Retina (tissue), 1 donor: ENCODE results near the gene BCL2.
"Not testable (repeated sequence)": the region's sequence is repeated elsewhere in the genome, so short reads cannot be mapped to it uniquely, and the experiment has no call there.

Experiments
- DNase-seq: peaks from one replicate; pipeline ENCODE4 v3.0.0-alpha.2; 2016

The BCL2 gene

GRCh38 chr18:63319383-63320122 is at the start of gene BCL2:
Gene BCL2 (minus strand): TSS chr18:63319769.
- DNase-seq: peak; percentile 80

GRCh38 chr18:63368611-63369010 is 49.0 kb upstream of the BCL2 start:
- no peak for DNase-seq

- peak; percentile 97 for DNase-seq
Measured at GRCh38 chr18:63367053-63367953, 47.7 kb upstream of the BCL2 start, which contains the start of gene KDSR. Gene KDSR (minus strand): TSS chr18:63367206. CDS start chr18:63367118, 88 bp downstream.

DNA sequence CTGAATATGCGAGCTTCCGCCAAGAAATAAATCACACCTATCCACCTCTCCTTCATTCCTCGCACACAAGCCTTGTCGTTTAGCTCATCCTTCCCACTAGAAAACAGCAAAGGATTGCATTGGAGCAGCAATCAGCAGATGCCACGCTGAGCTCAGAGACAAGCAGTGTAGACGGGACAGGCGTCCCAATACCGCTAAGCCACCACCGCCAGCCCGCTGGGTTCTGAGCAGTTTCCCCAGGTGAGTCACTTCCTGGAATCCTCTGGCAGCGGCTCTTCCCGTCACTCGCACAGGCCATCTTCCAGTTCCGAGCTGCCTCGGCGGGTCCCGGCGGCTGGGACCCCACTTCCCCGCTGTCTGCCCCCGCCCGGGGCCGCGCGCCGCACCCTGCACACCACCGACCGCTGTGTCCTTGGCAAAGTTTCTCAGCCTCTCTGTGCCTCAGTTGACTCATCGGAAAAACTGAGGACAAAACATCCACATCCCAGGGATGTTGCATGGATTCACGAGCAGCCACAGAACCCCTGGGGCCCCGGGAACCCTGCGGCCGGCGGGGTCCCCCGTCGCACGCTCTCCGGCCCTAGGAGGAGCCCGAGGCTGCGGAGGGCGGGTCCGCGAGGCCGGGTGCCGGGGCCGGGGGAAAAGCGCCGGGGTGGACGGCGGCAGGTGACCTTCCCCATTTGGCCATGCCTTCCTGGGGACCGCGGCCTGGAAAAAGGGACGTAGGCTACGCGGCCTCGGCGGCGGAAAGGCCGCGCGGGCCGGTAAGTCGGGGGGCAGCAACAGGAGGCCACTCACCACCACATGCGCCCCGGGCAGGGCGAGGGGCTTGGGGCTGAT is 46.9 kb upstream of the BCL2 start:
- DNase-seq: peak; percentile 73

- DNase-seq: no peak
Measured at GRCh38 chr18:63365876-63366212, 46.3 kb upstream of the BCL2 start.

GRCh38 chr18:63363951-63364350 is 44.4 kb upstream of the BCL2 start:
- DNase-seq: no peak

DNA sequence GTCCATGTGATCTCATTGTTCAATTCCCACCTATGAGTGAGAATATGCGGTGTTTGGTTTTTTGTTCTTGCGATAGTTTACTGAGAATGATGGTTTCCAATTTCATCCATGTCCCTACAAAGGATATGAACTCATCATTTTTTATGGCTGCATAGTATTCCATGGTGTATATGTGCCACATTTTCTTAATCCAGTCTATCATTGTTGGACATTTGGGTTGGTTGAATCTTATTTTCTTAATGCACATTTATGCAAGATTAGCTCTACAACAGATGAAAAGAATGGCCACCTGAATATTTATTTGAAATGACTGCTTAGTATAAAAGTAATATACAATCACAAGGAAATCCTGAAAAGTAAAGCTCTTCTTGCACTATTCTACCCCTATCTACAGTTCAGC is 43.9 kb upstream of the BCL2 start:
- not testable (repeated sequence) for DNase-seq

- no peak for DNase-seq
Measured at GRCh38 chr18:63356272-63356896, 36.8 kb upstream of the BCL2 start.

- DNase-seq: no peak
Measured at GRCh38 chr18:63350230-63350629, 30.7 kb upstream of the BCL2 start.

DNA sequence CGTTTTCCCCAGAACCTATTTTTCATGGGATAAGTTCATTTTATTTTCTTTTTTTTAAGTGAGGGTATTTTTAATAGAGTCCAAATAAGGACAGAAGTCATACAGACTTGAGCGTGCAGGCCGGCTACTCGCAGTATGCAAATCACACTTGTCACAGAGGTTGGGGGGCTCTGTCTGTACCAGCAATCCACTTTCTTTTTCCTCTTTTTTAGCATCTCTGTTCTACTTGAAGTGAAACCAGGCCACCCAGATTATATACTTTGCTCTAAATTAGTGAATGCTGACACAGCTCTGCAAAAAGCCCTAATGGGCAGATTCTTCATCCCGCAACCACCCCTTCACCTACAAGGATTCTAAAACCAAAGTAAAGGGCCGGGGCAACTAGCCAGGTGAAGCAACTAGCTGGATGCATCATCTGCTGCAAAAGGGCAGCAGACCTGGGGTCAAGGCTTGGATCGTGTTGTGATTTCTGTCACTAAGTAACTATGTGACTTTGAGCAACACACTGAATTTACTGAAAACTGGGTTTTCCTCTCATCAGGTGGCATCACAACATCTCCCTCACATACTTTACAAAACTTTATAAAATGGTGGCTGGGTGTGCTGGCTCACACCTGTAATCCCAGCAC is 29.1 kb upstream of the BCL2 start:
- no peak for DNase-seq

- DNase-seq: no peak
Measured at GRCh38 chr18:63346480-63347183, 27.1 kb upstream of the BCL2 start.

DNA sequence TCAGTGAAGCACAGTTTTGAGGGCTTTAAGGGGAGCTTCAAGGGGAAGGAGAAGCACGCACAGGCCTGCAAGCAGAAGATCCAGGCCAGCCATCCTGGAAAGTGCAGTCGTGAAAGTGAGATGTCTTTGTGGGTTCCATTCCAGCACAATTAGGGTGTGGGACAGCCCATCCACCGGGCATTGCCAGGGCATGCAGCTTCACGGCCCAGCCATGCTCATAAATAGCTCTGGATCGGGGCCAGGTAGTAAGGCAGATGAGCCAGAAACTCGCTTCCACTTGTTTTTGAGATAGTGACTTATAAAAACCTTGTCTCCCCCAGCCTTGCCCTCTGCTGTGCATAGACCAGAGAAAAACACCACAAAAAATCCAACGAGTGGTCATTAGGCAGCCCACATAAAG is 26.5 kb upstream of the BCL2 start:
- no peak for DNase-seq

- DNase-seq: no peak
Measured at GRCh38 chr18:63344918-63345317, 25.3 kb upstream of the BCL2 start.

GRCh38 chr18:63344263-63344662 is 24.7 kb upstream of the BCL2 start:
- no peak for DNase-seq

- DNase-seq: peak; percentile 47
Measured at GRCh38 chr18:63342206-63342605, 22.6 kb upstream of the BCL2 start.

DNA sequence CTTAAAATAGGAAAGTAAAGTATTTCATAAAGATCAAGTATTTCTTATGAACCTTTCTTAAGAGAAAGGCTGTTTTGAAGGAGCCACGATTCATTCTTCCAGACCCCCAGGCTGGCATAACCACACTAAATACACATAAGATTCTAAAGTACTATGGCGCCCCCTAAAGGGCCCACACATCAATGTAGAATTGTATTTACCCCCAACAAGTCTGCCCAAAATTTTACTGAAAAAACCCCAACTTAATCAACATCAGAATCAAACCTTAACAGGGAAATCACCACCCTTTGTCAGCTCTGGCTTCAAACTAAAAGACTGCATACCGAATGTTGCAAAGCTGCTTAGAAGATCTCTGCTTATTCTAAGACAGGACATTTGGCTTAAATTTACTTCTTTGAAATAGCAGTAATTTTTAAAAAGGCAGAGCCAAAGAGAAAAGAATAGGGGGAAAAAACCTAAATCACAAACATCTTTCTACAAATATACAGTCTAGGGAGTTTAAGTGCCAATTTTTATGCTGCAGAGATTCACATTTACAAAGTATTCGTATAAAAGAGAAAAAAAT is 20.4 kb upstream of the BCL2 start:
- DNase-seq: peak; percentile 31

DNA sequence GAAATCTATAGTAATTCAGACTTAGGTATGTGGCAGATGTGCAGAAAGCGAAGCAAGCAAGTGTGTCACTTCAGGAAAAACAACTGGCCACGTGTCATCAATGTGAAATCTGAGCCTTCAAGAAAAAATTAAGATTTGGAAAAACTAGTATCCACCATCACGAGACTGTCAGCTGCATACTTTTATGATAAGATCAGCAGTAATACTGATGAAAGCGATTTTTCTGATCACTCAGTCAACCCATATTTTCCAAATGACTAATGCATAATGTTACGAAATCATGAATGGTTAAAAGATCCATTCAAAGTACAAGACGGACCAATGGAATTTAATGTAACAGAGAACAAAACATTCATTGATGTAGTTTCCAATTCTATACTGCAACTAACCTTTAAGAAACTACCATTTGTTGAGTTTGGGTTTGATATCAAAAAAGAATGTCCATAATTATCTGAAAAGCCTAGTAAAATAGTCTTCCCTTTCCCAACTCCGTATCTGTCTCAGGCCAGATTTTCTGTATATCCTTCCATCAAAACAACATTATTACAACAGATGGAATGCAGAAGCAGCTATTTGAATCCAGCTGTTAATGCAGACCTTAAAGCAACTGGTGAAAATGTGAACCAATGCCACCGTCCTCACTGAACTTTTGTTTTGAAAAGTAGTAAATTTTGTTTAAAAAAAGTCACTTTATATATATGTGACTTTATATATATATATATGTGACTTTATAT is 17.0 kb upstream of the BCL2 start:
- DNase-seq: no peak

DNA sequence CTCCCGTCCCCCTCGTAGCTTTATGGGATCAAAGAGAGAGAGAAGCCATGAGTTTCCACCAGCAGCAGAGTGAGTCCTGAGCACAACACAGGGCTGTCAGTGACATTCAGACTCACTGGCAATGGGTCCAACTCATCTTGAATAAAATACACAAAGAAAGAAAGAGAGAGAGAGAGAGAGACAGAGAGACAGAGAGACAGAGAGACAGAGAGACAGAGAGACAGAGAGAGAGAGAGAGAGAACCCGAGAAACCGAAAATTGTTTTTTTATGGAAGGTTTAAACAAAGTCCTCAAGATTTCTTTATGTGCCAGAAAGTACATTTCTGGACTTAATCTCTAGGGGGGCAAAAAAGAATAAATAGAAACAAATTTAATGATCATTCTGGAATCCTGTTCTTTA is 11.5 kb upstream of the BCL2 start:
- no peak for DNase-seq

DNA sequence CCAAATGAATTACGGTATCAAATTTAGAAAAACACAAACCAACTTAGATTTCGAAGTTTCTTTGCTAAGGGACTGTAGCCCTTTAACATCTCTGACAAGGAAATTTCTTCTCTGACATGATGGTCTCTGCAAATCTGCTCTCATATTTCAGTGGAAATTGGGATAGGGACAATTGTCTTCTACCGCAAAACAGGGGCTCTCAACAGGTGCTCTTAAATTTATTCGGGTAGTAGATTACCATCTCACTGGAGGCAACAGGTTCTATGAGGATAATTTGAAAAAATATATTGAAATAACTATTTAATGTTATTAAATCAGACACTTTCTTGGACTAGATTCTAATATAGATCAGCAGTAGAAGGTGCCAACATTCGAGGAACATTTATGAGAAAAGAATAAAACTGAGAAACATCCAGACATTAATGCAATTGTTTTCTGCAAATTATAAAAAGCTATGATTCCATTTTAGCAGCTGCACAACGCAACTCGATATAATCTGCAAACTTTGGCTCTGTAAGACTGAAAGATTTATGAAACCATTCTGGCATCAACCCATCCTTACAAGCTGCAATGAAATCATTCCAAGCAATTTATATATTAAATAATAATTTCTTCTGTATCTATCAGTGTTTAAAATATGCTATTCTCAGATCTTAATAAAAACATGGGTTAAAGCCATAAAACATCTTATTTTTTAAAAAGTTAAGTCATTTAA is 10.0 kb upstream of the BCL2 start:
- no peak for DNase-seq

DNA sequence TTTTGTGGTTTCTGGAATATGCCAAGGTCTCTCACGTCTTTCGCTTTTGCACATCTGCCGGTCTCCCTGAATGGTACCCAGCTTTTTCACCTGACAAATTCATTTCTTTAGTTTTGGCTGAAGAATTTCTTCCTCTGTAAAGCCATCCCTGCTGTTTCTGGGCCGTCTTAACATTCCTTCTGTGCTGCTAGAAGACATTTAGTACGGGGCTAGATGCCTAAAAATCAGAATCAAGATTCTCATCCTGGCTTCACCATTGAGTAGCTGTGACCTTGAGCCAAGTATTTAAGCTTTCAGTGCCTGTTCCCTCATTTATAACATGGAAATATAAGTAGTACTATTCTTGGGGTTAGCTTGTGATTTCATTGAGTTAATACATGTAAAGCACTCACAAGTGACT is 6.4 kb upstream of the BCL2 start:
- DNase-seq: no peak
